CD4-positive, alpha-beta memory T cell (primary cell): ENCODE measurements around the gene STYX. TPM values are rescaled to one million over a fixed set of nuclear protein-coding genes. Genes with fewer than 3 reads are reported as not detected.

Experiments
- CTCF ChIA-PET: fragments of 350-600 bp; sonication (Branson Sonifier 250); formaldehyde crosslinking; loops from one replicate; lab custom pipeline; 2021; ENCODE audit warnings: inconsistent platforms; ENCODE audit not compliant: partially characterized antibody; lab: Charles Lee
- POLR2A ChIA-PET: fragments of 350-600 bp; sonication (Branson Sonifier 250); formaldehyde crosslinking; loops from one replicate; lab custom pipeline; 2021; ENCODE audit not compliant: partially characterized antibody; lab: Charles Lee
- DNase-seq, 5 donors: peaks; one replicate each; pipeline versions ENCODE4 v3.0.0 to v3.0.0-alpha.2; 2020 to 2022; ENCODE audit warnings: mixed read lengths in 1 of 5
- H3K27ac ChIP-seq: one replicate; pipeline ENCODE4 v1.7.0; 2013; ENCODE audit warnings: low read depth, low read length
- H3K27me3 ChIP-seq: 2 replicates; pipeline ENCODE4 v1.7.0; 2013; ENCODE audit warnings: mild to moderate bottlenecking, low read length, moderate library complexity; ENCODE audit not compliant: insufficient read depth
- H3K36me3 ChIP-seq: 2 replicates; pipeline ENCODE4 v1.7.0; 2013; ENCODE audit warnings: mild to moderate bottlenecking, low read length, moderate library complexity; ENCODE audit not compliant: insufficient read depth
- H3K4me1 ChIP-seq: 2 replicates; pipeline ENCODE4 v1.7.0; 2013; ENCODE audit warnings: mild to moderate bottlenecking, low read length, moderate library complexity; ENCODE audit not compliant: insufficient read depth
- H3K4me3 ChIP-seq, 2 donors: one replicate each; pipeline ENCODE4 v1.7.0; 2013; ENCODE audit warnings: low read length in 2 of 2, mild to moderate bottlenecking in 1 of 2
- H3K9me3 ChIP-seq, 2 donors: one replicate each; pipeline ENCODE4 v1.7.0; 2013; ENCODE audit warnings: low read length in 2 of 2, control low read depth in 1 of 2; ENCODE audit not compliant: control insufficient read depth in 1 of 2
- H3K27ac Mint-ChIP-seq, 7 donors: one replicate each; pipeline ENCODE4 v1.8.0; 2020 to 2021; ENCODE audit warnings: mixed read lengths in 7 of 7, mild to moderate bottlenecking in 6 of 7, inconsistent platforms in 3 of 7, moderate library complexity in 3 of 7
- H3K27me3 Mint-ChIP-seq, 2 donors: one replicate each; pipeline ENCODE4 v1.8.0; 2020 to 2021; ENCODE audit warnings: mixed read lengths in 2 of 2
- H3K36me3 Mint-ChIP-seq, 2 donors: one replicate each; pipeline ENCODE4 v1.8.0; 2020 to 2021; ENCODE audit warnings: mixed read lengths in 2 of 2, inconsistent platforms in 1 of 2, mild to moderate bottlenecking in 1 of 2
- H3K4me1 Mint-ChIP-seq, 4 donors: one replicate each; pipeline ENCODE4 v1.8.0; 2020 to 2021; ENCODE audit warnings: mixed read lengths in 4 of 4, mild to moderate bottlenecking in 1 of 4
- H3K4me3 Mint-ChIP-seq, 8 donors: one replicate each; pipeline ENCODE4 v1.8.0; 2020 to 2021; ENCODE audit warnings: mixed read lengths in 8 of 8, mild to moderate bottlenecking in 7 of 8, moderate library complexity in 6 of 8, inconsistent platforms in 3 of 8
- H3K9me3 Mint-ChIP-seq, 8 donors: one replicate each; pipeline ENCODE4 v1.8.0; 2020 to 2021; ENCODE audit warnings: mixed read lengths in 8 of 8, mild to moderate bottlenecking in 5 of 8, inconsistent platforms in 3 of 8, moderate library complexity in 1 of 8
- intact Hi-C: fragments of 100-400 bp; cut with micrococcal nuclease; formaldehyde crosslinking; loops from one replicate; pipeline ENCODE4 v1.15.1; 2023
- polyA plus RNA-seq, 2 donors: library from polyadenylated mRNA; unstranded; fragments of 300-500 nt; fragmentation: Illumina TruSeq; gene quantifications; one replicate each; pipeline ENCODE4 v1.2.3, GENCODE V29; 2021
- total RNA-seq, 2 experiments: library from RNA; stranded (reverse); gene quantifications; one replicate each; pipeline ENCODE4 v1.2.3, GENCODE V29; 2021

The STYX gene
- total and polyA plus RNA-seq, 4 experiments from 2014 or later, result 25.0 to 50.0 (median 47.2) TPM

- ChIA-PET POLR2A (interaction anchor here (1.0 to 3.6 kb wide), 14 partner anchors 9 to 361 kb away, joined by 3 to 24 read pairs (median 4); partner anchors contain the start of genes ERO1A, GPR137C, STYX and TXNDC16), CTCF (interaction anchor here (1.0 to 1.1 kb wide), 2 partner anchors 59 to 124 kb away, joined by 3 read pairs; no protein-coding TSS in a partner anchor)
- H3K4me1 ChIP-seq, result peaks cover 32% of the 10 kb centered on the region
- H3K9me3 ChIP-seq, result no peaks in the 10 kb centered on the region
- Mint-ChIP-seq H3K27me3 (no peaks in the 10 kb centered on the region), H3K36me3 (peaks cover 0 to 6% of the 10 kb centered on the region in 2 donors), H3K4me1 (peaks cover 27 to 50% (median 36%) of the 10 kb centered on the region in 4 donors), H3K4me3 (peak overlapping the region; percentile 88 to 97 (median 92)), H3K9me3 (no peaks in the 10 kb centered on the region), H3K27ac (peak overlapping the region; percentile 80 to 96 (median 90))
- H3K27ac ChIP-seq, result peak overlapping the region; percentile 70
- intact Hi-C loops, result loop anchor here (1.0 kb wide), 4 partner anchors 61 to 362 kb away; partner anchors contain the start of genes GPR137C, PSMC6 and TXNDC16
- H3K4me3 ChIP-seq, result peak overlapping the region; percentile 18 to 90
- H3K36me3 ChIP-seq, result no peaks in the 10 kb centered on the region
- peak in 1 of 5 donors; percentile 9 for DNase-seq
- no peaks in the 10 kb centered on the region for H3K27me3 ChIP-seq
Observed at GRCh38 chr14:52790756-52791222, 60.8 kb downstream of the STYX start.

- Histone ChIP-seq H3K9me3 (no peaks in the 10 kb centered on the region), H3K27ac (peak within 1 kb of the TSS; percentile 70), H3K4me3 (peak within 1 kb of the TSS; percentile 57 to 90), H3K4me1 (peaks cover 32% of the 10 kb centered on the region), H3K36me3 (no peaks in the 10 kb centered on the region), H3K27me3 (no peaks in the 10 kb centered on the region)
- POLR2A ChIA-PET, result interaction anchor here (0.8 to 3.6 kb wide), 16 partner anchors 10 to 362 kb away, joined by 3 to 24 read pairs (median 4); partner anchors contain the start of genes DDHD1, ERO1A, GPR137C and STYX
- DNase-seq, result peak; percentile 90 to 93 (median 92)
- Mint-ChIP-seq H3K36me3 (peaks cover 0 to 6% of the 10 kb centered on the region in 2 donors), H3K27me3 (no peaks in the 10 kb centered on the region), H3K4me3 (peak within 1 kb of the TSS; percentile 88 to 97 (median 92)), H3K27ac (peak within 1 kb of the TSS; percentile 90 to 96 (median 94)), H3K9me3 (peaks cover 0 to 4% (median under 1%) of the 10 kb centered on the region in 8 donors), H3K4me1 (peaks cover 28 to 48% (median 36%) of the 10 kb centered on the region in 4 donors)
- intact Hi-C loops, result loop anchor here (1.0 kb wide), 4 partner anchors 62 to 361 kb away; partner anchors contain the start of genes GPR137C, PSMC6 and TXNDC16
- CTCF ChIA-PET, result interaction anchor here (1.1 kb wide), 1 partner anchor 123 kb away, joined by 3 read pairs; no protein-coding TSS in a partner anchor
Observed at GRCh38 chr14:52791223-52792096, 61.5 kb downstream of the STYX start, which contains the start of gene GNPNAT1. Gene GNPNAT1 (minus strand): TSS chr14:52791607. CDS start chr14:52784650, 6,957 bp downstream.

GRCh38 chr14:52792097-52792415 is 62.1 kb downstream of the STYX start:
- Mint-ChIP-seq H3K36me3 (peaks cover 0 to 6% of the 10 kb centered on the region in 2 donors), H3K4me3 (peak overlapping the region; percentile 80 to 95 (median 86)), H3K9me3 (peaks cover 0 to 5% (median under 1%) of the 10 kb centered on the region in 8 donors), H3K27me3 (no peaks in the 10 kb centered on the region), H3K27ac (peak overlapping the region; percentile 89 to 94 (median 94)), H3K4me1 (peaks cover 28 to 46% (median 35%) of the 10 kb centered on the region in 4 donors)
- peak overlapping the region; percentile 36 to 57 for H3K4me3 ChIP-seq
- CTCF ChIA-PET, result no interaction called here
- intact Hi-C loops, result no loop called here
- H3K27me3 ChIP-seq, result no peaks in the 10 kb centered on the region
- POLR2A ChIA-PET, result interaction anchor here (0.8 to 3.6 kb wide), 5 partner anchors 50 to 361 kb away, joined by 4 to 24 read pairs (median 4); partner anchors contain the start of genes DDHD1 and ERO1A
- H3K9me3 ChIP-seq, result no peaks in the 10 kb centered on the region
- H3K4me1 ChIP-seq, result peaks cover 32% of the 10 kb centered on the region
- peak overlapping the region; percentile 61 for H3K27ac ChIP-seq
- no peaks in the 10 kb centered on the region for H3K36me3 ChIP-seq
- DNase-seq, result peak in 1 of 5 donors; percentile 8

GRCh38 chr14:52793061-52793460 is 63.1 kb downstream of the STYX start:
- peaks cover 39% of the 10 kb centered on the region for H3K4me1 ChIP-seq
- no peaks in the 10 kb centered on the region for H3K27me3 Mint-ChIP-seq
- H3K27me3 ChIP-seq, result no peaks in the 10 kb centered on the region
- ChIA-PET CTCF (no interaction called here), POLR2A (interaction anchor here (3.6 kb wide), 1 partner anchor 51 kb away, joined by 24 read pairs; no protein-coding TSS in a partner anchor)
- H3K36me3 ChIP-seq, result no peaks in the 10 kb centered on the region
- H3K9me3 ChIP-seq, result no peaks in the 10 kb centered on the region
- no peak overlapping the region for H3K4me3 Mint-ChIP-seq
- H3K27ac ChIP-seq, result no peak overlapping the region
- peaks cover 0 to 13% (median 3%) of the 10 kb centered on the region in 8 donors for H3K9me3 Mint-ChIP-seq
- no peak for DNase-seq
- intact Hi-C loops, result no loop called here
- H3K4me1 Mint-ChIP-seq, result peaks cover 28 to 50% (median 36%) of the 10 kb centered on the region in 4 donors
- H3K4me3 ChIP-seq, result no peak overlapping the region
- H3K36me3 Mint-ChIP-seq, result peaks cover 0 to 6% of the 10 kb centered on the region in 2 donors
- H3K27ac Mint-ChIP-seq, result peak overlapping the region in 3 of 7 donors; percentile 1 to 94 (median 58)

- intact Hi-C loops, result no loop called here
- peak overlapping the region in 1 of 8 donors; percentile 13 for H3K4me3 Mint-ChIP-seq
- Histone ChIP-seq H3K27me3 (no peaks in the 10 kb centered on the region), H3K9me3 (no peaks in the 10 kb centered on the region), H3K27ac (no peak overlapping the region), H3K4me1 (peaks cover 6% of the 10 kb centered on the region), H3K4me3 (no peak overlapping the region), H3K36me3 (no peaks in the 10 kb centered on the region)
- peaks cover 0 to 13% (median 3%) of the 10 kb centered on the region in 8 donors for H3K9me3 Mint-ChIP-seq
- no peak for DNase-seq
- H3K36me3 Mint-ChIP-seq, result no peaks in the 10 kb centered on the region
- peak overlapping the region in 5 of 7 donors; percentile 36 to 76 (median 57) for H3K27ac Mint-ChIP-seq
- ChIA-PET POLR2A (interaction anchor here (1.1 kb wide), 1 partner anchor 56 kb away, joined by 3 read pairs; no protein-coding TSS in a partner anchor), CTCF (no interaction called here)
- no peaks in the 10 kb centered on the region for H3K27me3 Mint-ChIP-seq
- peaks cover 5 to 15% (median 9%) of the 10 kb centered on the region in 4 donors for H3K4me1 Mint-ChIP-seq
Observed at GRCh38 chr14:52797653-52798052, 67.7 kb downstream of the STYX start.

- H3K27ac ChIP-seq, result no peak overlapping the region
- CTCF ChIA-PET, result no interaction called here
- no peak for DNase-seq
- POLR2A ChIA-PET, result interaction anchor here (1.1 kb wide), 1 partner anchor 57 kb away, joined by 3 read pairs; no protein-coding TSS in a partner anchor
- Mint-ChIP-seq H3K27ac (no peak overlapping the region), H3K36me3 (no peaks in the 10 kb centered on the region), H3K9me3 (peaks cover 0 to 13% (median 3%) of the 10 kb centered on the region in 8 donors), H3K4me1 (peaks cover 5 to 15% (median 8%) of the 10 kb centered on the region in 4 donors), H3K4me3 (no peak overlapping the region), H3K27me3 (no peaks in the 10 kb centered on the region)
- H3K4me1 ChIP-seq, result peaks cover 6% of the 10 kb centered on the region
- no peak overlapping the region for H3K4me3 ChIP-seq
- intact Hi-C loops, result no loop called here
- H3K9me3 ChIP-seq, result no peaks in the 10 kb centered on the region
- no peaks in the 10 kb centered on the region for H3K36me3 ChIP-seq
- H3K27me3 ChIP-seq, result no peaks in the 10 kb centered on the region
Observed at GRCh38 chr14:52798826-52799225, 68.9 kb downstream of the STYX start.
